ENCODE measurements around the gene BET1L.
"Not testable (repeated sequence)": the region's sequence is repeated elsewhere in the genome, so short reads cannot be mapped to it uniquely, and the experiment has no call there.

BET1L gene

GRCh38 chr11:191490-192478 is 15.4 kb downstream of the BET1L start:
- DNase-seq, result not testable (repeated sequence)

- DNase-seq, result not testable (repeated sequence)
These were observed 16.7 kb downstream of the BET1L start for GRCh38 chr11:190546-190945.

GRCh38 chr11:189843-190311 is 17.3 kb downstream of the BET1L start:
- not testable (repeated sequence) for DNase-seq

GRCh38 chr11:189200-189783 is 17.9 kb downstream of the BET1L start:
- DNase-seq, result not testable (repeated sequence)

GRCh38 chr11:180242-180641 is 27.0 kb downstream of the BET1L start:
- not testable (repeated sequence) for DNase-seq
